OCI-LY7 (cell line): ENCODE results near the gene ZXDC.

Experiments used
- EZH2phosphoT487 ChIP-seq: fragments of 200-600 bp; sonication (generic); IDR thresholded peaks from 2 replicates; pipeline ENCODE4 v1.6.1; 2018; ENCODE audit warnings: low read depth, borderline replicate concordance, mild to moderate bottlenecking, mixed run types, antibody characterized with exemption, low read length, moderate library complexity, mixed read lengths
- TF ChIP-seq, protein P1 (sequence below): fragments of 200-600 bp; sonication (generic); conservative IDR thresholded peaks from 2 replicates; pipeline ENCODE4 v1.5.1; 2014; ENCODE audit warnings: mild to moderate bottlenecking, antibody characterized with exemption, low read length, moderate library complexity, mixed read lengths

DNA sequence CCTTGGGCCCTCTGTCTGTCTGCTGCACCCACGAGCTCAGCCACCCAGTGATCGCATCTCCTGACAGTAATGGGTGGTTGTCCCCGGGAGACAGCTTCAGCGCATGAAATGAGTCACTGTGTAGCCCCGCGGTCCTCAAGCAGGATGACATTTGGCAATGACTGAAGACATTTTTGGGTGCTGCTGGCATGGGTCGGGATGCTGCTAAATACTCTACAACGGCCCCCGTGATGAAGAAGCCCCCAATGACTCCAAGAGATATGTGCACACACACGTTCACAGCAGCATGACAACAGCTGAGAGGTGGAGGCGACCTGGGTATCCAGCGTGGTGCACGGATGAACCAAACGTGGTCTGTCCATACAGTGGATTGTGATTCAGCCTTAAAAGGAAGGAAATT, 17.4 kb upstream of the ZXDC start:
- TF ChIP-seq, protein P1, sequence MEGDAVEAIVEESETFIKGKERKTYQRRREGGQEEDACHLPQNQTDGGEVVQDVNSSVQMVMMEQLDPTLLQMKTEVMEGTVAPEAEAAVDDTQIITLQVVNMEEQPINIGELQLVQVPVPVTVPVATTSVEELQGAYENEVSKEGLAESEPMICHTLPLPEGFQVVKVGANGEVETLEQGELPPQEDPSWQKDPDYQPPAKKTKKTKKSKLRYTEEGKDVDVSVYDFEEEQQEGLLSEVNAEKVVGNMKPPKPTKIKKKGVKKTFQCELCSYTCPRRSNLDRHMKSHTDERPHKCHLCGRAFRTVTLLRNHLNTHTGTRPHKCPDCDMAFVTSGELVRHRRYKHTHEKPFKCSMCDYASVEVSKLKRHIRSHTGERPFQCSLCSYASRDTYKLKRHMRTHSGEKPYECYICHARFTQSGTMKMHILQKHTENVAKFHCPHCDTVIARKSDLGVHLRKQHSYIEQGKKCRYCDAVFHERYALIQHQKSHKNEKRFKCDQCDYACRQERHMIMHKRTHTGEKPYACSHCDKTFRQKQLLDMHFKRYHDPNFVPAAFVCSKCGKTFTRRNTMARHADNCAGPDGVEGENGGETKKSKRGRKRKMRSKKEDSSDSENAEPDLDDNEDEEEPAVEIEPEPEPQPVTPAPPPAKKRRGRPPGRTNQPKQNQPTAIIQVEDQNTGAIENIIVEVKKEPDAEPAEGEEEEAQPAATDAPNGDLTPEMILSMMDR: no peak
- no peak for TF ChIP-seq EZH2phosphoT487
